PC-3 (cell line): ENCODE measurements around the gene SRRM3. TPM values are rescaled to one million over a fixed set of nuclear protein-coding genes. Genes with fewer than 3 reads are reported as not detected.
A peak's percentile ranks its signal among the peaks of the same experiment; 100 is the strongest.

Experiments used
- ATAC-seq: fragments of 200-7000 bp; cut with Tn5 transposase; 2 replicates; pipeline ENCODE4 v1.9.1; 2020; ENCODE audit warnings: mild to moderate bottlenecking, moderate library complexity
- BruUV-seq: library from RNA; stranded (reverse); fragments of 400-500 nt; replicated peaks from 2 replicates; lab custom pipeline; 2021; lab: Mats Ljungman, UMichigan
- CTCF ChIA-PET: fragments of 300-600 bp; sonication (Branson Sonifier 250); formaldehyde crosslinking; loops from one replicate; lab custom pipeline; 2022; ENCODE audit warnings: antibody characterized with exemption; lab: Charles Lee
- POLR2A ChIA-PET: fragments of 300-600 bp; sonication (Branson Sonifier 250); formaldehyde crosslinking; loops from one replicate; lab custom pipeline; 2022; ENCODE audit warnings: antibody characterized with exemption; ENCODE audit not compliant: unreplicated experiment; lab: Charles Lee
- DNase-seq: peaks from one replicate; pipeline ENCODE4 v3.0.0-alpha.2; 2015
- H2AFZ ChIP-seq: fragments of 300-600 bp; sonication (generic); 2 replicates; pipeline ENCODE4 v1.6.0; 2016; ENCODE audit warnings: antibody characterized with exemption, low read length
- H3F3A ChIP-seq: fragments of 300-600 bp; sonication (generic); one replicate; pipeline ENCODE4 v1.6.0; 2017; ENCODE audit warnings: antibody characterized with exemption, low read length, control low read depth, mild to moderate bottlenecking; ENCODE audit not compliant: unreplicated experiment
- H3K27ac ChIP-seq: fragments of 300-600 bp; sonication (generic); 2 replicates; pipeline ENCODE4 v1.5.1; 2016; ENCODE audit warnings: mild to moderate bottlenecking, low read length
- H3K27me3 ChIP-seq: fragments of 300-600 bp; sonication (generic); 2 replicates; pipeline ENCODE4 v1.6.1; 2016; ENCODE audit warnings: low read length, mixed read lengths
- H3K36me3 ChIP-seq: fragments of 300-600 bp; sonication (generic); 2 replicates; pipeline ENCODE4 v1.6.1; 2016; ENCODE audit warnings: low read depth, mixed run types, low read length, mixed read lengths
- H3K4me1 ChIP-seq: fragments of 300-600 bp; sonication (generic); 2 replicates; pipeline ENCODE4 v1.5.1; 2016; ENCODE audit warnings: low read length; ENCODE audit not compliant: insufficient read depth
- H3K4me2 ChIP-seq: fragments of 300-600 bp; sonication (generic); 2 replicates; pipeline ENCODE4 v1.6.0; 2016; ENCODE audit warnings: low read length
- H3K4me3 ChIP-seq: fragments of 300-600 bp; sonication (generic); 2 replicates; pipeline ENCODE4 v1.5.1; 2016; ENCODE audit warnings: mild to moderate bottlenecking, low read length, mixed read lengths
- H3K79me2 ChIP-seq: fragments of 300-600 bp; sonication (generic); 2 replicates; pipeline ENCODE4 v1.6.1; 2017; ENCODE audit warnings: low read length, mixed read lengths
- H3K9ac ChIP-seq: fragments of 300-600 bp; sonication (generic); 2 replicates; pipeline ENCODE4 v1.6.0; 2016; ENCODE audit warnings: mild to moderate bottlenecking, low read length
- H3K9me2 ChIP-seq: fragments of 300-600 bp; sonication (generic); replicated peaks from 2 replicates; pipeline ENCODE4 v1.6.1; 2016; ENCODE audit warnings: mixed run types, low read length, mixed read lengths
- H3K9me3 ChIP-seq: fragments of 300-600 bp; sonication (generic); 2 replicates; pipeline ENCODE4 v1.6.1; 2016; ENCODE audit warnings: low read length, mixed read lengths
- H4K20me1 ChIP-seq: fragments of 300-600 bp; sonication (generic); 2 replicates; pipeline ENCODE4 v1.6.1; 2016; ENCODE audit warnings: low read length, mixed read lengths
- CTCF ChIP-seq: fragments of 300-600 bp; sonication (generic); conservative IDR thresholded peaks from 2 replicates; pipeline ENCODE4 v1.5.1; 2017; ENCODE audit warnings: antibody characterized with exemption, low read depth, mild to moderate bottlenecking, low read length
- EZH2 ChIP-seq: fragments of 300-600 bp; sonication (generic); IDR thresholded peaks from one replicate; pipeline ENCODE4 v1.6.1; 2017; ENCODE audit warnings: antibody characterized with exemption, mild to moderate bottlenecking, low read length; ENCODE audit not compliant: unreplicated experiment
- EZH2phosphoT487 ChIP-seq: fragments of 300-600 bp; sonication (generic); IDR thresholded peaks from 2 replicates; pipeline ENCODE4 v1.6.1; 2018; ENCODE audit warnings: mild to moderate bottlenecking, antibody characterized with exemption, low read length, borderline replicate concordance
- intact Hi-C: fragments of 100-400 bp; cut with micrococcal nuclease; formaldehyde crosslinking; loops from 2 replicates; pipeline ENCODE4 v1.9.0; 2023
- total RNA-seq: library from RNA; depleted of rRNA; stranded (reverse); fragments of >200 nt; gene quantifications from 2 replicates; pipeline ENCODE4 v1.2.3, GENCODE V29; 2014

SRRM3 gene
- total RNA-seq, 1 experiment from 2014 or later = 0.66 TPM

- Histone ChIP-seq H3K27ac (no peak overlapping the region), H3K9me3 (no peaks in the 10 kb centered on the region), H3K4me2 (no peak overlapping the region), H3K79me2 (no peaks in the 10 kb centered on the region), H3F3A (no peaks in the 10 kb centered on the region), H3K9ac (no peak overlapping the region), H2AFZ (no peak overlapping the region), H3K9me2 (no peaks in the 10 kb centered on the region), H3K27me3 (no peaks in the 10 kb centered on the region), H3K36me3 (no peaks in the 10 kb centered on the region), H3K4me3 (no peak overlapping the region), H3K4me1 (no peaks in the 10 kb centered on the region), H4K20me1 (no peaks in the 10 kb centered on the region)
- no TSS peak for BruUV-seq
- ChIA-PET CTCF (no interaction called here), POLR2A (no interaction called here)
- TF ChIP-seq CTCF (no peak), EZH2phosphoT487 (no peak), EZH2 (no peak)
- DNase-seq (peak; percentile 8), ATAC-seq (peak; percentile 25; the same call in 1 of the 2 replicates)
- intact Hi-C loops = no loop called here
These were observed 21.7 kb downstream of the SRRM3 start for GRCh38 chr7:76223286-76223972.

GRCh38 chr7:76224695-76225094, 23.0 kb downstream of the SRRM3 start:
- Histone ChIP-seq H4K20me1 (no peaks in the 10 kb centered on the region), H3K27me3 (no peaks in the 10 kb centered on the region), H3K4me3 (no peak overlapping the region), H3K9me3 (no peaks in the 10 kb centered on the region), H2AFZ (no peak overlapping the region), H3F3A (no peaks in the 10 kb centered on the region), H3K9ac (no peak overlapping the region), H3K79me2 (no peaks in the 10 kb centered on the region), H3K27ac (no peak overlapping the region), H3K4me2 (no peak overlapping the region), H3K9me2 (no peaks in the 10 kb centered on the region), H3K4me1 (no peaks in the 10 kb centered on the region), H3K36me3 (no peaks in the 10 kb centered on the region)
- TF ChIP-seq EZH2 = no peak
- no peak for TF ChIP-seq EZH2phosphoT487
- TF ChIP-seq CTCF = no peak
- intact Hi-C loops = no loop called here
- CTCF ChIA-PET = no interaction called here
- DNase-seq (no peak), ATAC-seq (no peak)
- POLR2A ChIA-PET = interaction anchor here (0.6 kb wide), 1 partner anchor 10 kb away, joined by 3 read pairs; no protein-coding TSS in a partner anchor
- BruUV-seq = no TSS peak

GRCh38 chr7:76225379-76225778, 23.7 kb downstream of the SRRM3 start:
- POLR2A ChIA-PET = no interaction called here
- Histone ChIP-seq H3K9ac (no peak overlapping the region), H4K20me1 (no peaks in the 10 kb centered on the region), H3K4me2 (no peak overlapping the region), H3K36me3 (no peaks in the 10 kb centered on the region), H3K9me2 (no peaks in the 10 kb centered on the region), H3K27me3 (no peaks in the 10 kb centered on the region), H2AFZ (no peak overlapping the region), H3K4me1 (no peaks in the 10 kb centered on the region), H3K79me2 (no peaks in the 10 kb centered on the region), H3K9me3 (no peaks in the 10 kb centered on the region), H3F3A (no peaks in the 10 kb centered on the region), H3K27ac (no peak overlapping the region), H3K4me3 (no peak overlapping the region)
- ATAC-seq = no peak
- CTCF ChIA-PET = no interaction called here
- DNase-seq = peak; percentile 19
- no TSS peak for BruUV-seq
- intact Hi-C loops = no loop called here
- no peak for TF ChIP-seq CTCF
- no peak for TF ChIP-seq EZH2
- TF ChIP-seq EZH2phosphoT487 = no peak
